Esophagus squamous epithelium (tissue), 4 donors: ENCODE results near the gene PGLYRP1.

Source experiments
- CTCF ChIP-seq, 6 experiments: fragments of 450-650 bp in 4 of 6; fragments of 200-600 bp in 2 of 6; sonication (generic) in 2 of 6; IDR thresholded peaks; one replicate each; pipeline ENCODE4 v1.5.1; 2016 to 2019; ENCODE audit warnings: antibody characterized with exemption in 6 of 6, mild to moderate bottlenecking in 4 of 6, moderate library complexity in 4 of 6
- POLR2A ChIP-seq, 4 donors: fragments of 450-650 bp; IDR thresholded peaks; one replicate each; pipeline ENCODE4 v1.6.1; 2017; ENCODE audit warnings: antibody characterized with exemption in 4 of 4, mild to moderate bottlenecking in 4 of 4, moderate library complexity in 3 of 4

GRCh38 chr19:45996933-45997332 is 25.9 kb downstream of the PGLYRP1 start:
- TF ChIP-seq CTCF (IDR thresholded peaks at IDR 0.05) (no peak), POLR2A (IDR thresholded peaks at IDR 0.05) (no peak)
